OCI-LY3 (cell line): Measurements from ENCODE around the gene ZNF679.
"Not testable (repeated sequence)": the region's sequence is repeated elsewhere in the genome, so short reads cannot be mapped to it uniquely, and the experiment has no call there.

ENCODE experiments used
- H2AFZ ChIP-seq: fragments of 200-600, 300-600 bp; shearing (Covaris generic); 2 replicates; pipeline ENCODE4 v1.6.0; 2014; ENCODE audit warnings: antibody characterized with exemption, low read depth, low read length
- H3K27ac ChIP-seq: fragments of 200-600, 300-600 bp; sonication (generic); 2 replicates; pipeline ENCODE4 v1.5.1; 2014; ENCODE audit warnings: mild to moderate bottlenecking, low read length, moderate library complexity, mixed read lengths
- H3K27me3 ChIP-seq: fragments of 200-600, 300-600 bp; sonication (generic); 2 replicates; pipeline ENCODE4 v1.6.1; 2014; ENCODE audit warnings: low read depth, low read length, mixed read lengths
- H3K36me3 ChIP-seq: fragments of 200-600, 300-600 bp; sonication (generic); replicated peaks from 2 replicates; pipeline ENCODE3; 2014; ENCODE audit warnings: low read depth, low read length, mixed read lengths
- H3K4me1 ChIP-seq: fragments of 300-600, 200-600 bp; sonication (generic); 2 replicates; pipeline ENCODE4 v1.6.1; 2014; ENCODE audit warnings: low read length, mixed read lengths
- H3K4me2 ChIP-seq: fragments of 200-600, 300-600 bp; sonication (generic); 2 replicates; pipeline ENCODE4 v1.6.1; 2014; ENCODE audit warnings: low read length, mixed read lengths
- H3K4me3 ChIP-seq: fragments of 300-600, 200-600 bp; sonication (generic); 2 replicates; pipeline ENCODE4 v1.5.1; 2014; ENCODE audit warnings: antibody characterized with exemption, mild to moderate bottlenecking, low read length, moderate library complexity
- H3K79me2 ChIP-seq: fragments of 300-600, 200-600 bp; shearing (Covaris generic); 2 replicates; pipeline ENCODE4 v1.6.1; 2014; ENCODE audit warnings: mild to moderate bottlenecking, low read length, mixed read lengths
- H3K9ac ChIP-seq: fragments of 300-600, 200-600 bp; shearing (Covaris generic); 2 replicates; pipeline ENCODE4 v1.6.0; 2014; ENCODE audit warnings: mild to moderate bottlenecking, low read length, moderate library complexity
- H3K9me3 ChIP-seq: fragments of 200-600, 300-600 bp; shearing (Covaris generic); 2 replicates; pipeline ENCODE4 v1.6.1; 2014; ENCODE audit warnings: low read length, mixed read lengths; ENCODE audit not compliant: insufficient read depth
- H4K20me1 ChIP-seq: fragments of 200-600, 300-600 bp; sonication (generic); 2 replicates; pipeline ENCODE4 v1.6.1; 2016; ENCODE audit warnings: low read length, mixed read lengths; ENCODE audit not compliant: insufficient read depth
- EZH2phosphoT487 ChIP-seq: fragments of 200-600 bp; shearing (Covaris generic); IDR thresholded peaks from 2 replicates; pipeline ENCODE4 v1.6.1; 2018; ENCODE audit warnings: antibody characterized with exemption, mixed run types, low read depth
- TF ChIP-seq, protein P1 (sequence below): fragments of 200-600, 300-600 bp; sonication (generic); IDR thresholded peaks from 2 replicates; pipeline ENCODE4 v1.5.1; 2014; ENCODE audit warnings: antibody characterized with exemption, low read length, low read depth

The ZNF679 gene

DNA sequence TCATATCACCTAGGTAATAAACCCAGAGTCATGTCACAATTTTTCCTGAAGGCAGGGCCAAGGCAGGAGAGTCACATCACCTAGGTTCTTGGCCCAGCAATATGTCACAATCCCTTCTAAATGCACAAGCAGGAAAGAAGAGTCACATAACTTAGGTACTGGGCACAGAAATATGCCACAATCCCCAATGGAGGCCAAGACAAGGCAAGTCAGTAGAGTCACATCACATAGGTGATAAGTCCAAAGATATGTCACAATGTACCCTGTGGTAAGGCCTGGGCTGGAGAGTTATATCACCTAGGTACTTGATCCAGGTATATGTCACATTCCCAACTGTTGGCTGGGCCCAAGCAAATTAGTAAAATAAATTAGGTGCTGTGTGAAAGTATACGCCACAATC is at the start of gene ZNF679:
ZNF679 (plus strand) TSS at position 301 of the 400 bp plus-strand sequence. CDS start 20,644 bp downstream, outside the sequence.
- not testable (repeated sequence) for H3K9ac ChIP-seq, H3K27ac ChIP-seq, H3K36me3 ChIP-seq

DNA sequence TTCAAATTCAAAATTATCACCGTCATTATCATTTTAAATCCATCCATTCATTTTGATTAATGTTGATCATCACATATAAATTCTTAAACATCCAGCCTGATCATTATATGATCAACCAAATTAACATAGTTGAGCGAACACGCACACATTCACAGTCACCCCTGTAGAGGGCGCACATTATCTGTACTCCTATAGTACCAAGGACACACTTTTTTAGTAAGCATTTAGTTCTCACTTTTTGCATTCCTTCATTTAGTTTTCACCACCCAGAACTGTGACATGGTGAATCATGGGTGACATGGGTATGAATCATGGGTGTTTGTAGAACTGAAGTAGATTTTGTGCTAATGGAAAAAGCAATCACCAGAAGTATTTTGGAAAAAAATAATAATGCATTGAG is 47.3 kb upstream of the ZNF679 start:
- Histone ChIP-seq H2AFZ (no peak overlapping the region), H3K27me3 (no peaks in the 10 kb centered on the region), H3K9me3 (no peaks in the 10 kb centered on the region), H4K20me1 (no peaks in the 10 kb centered on the region), H3K4me3 (no peak overlapping the region), H3K27ac (no peak overlapping the region), H3K36me3 (no peaks in the 10 kb centered on the region), H3K9ac (no peak overlapping the region), H3K79me2 (no peaks in the 10 kb centered on the region), H3K4me1 (no peaks in the 10 kb centered on the region), H3K4me2 (no peak overlapping the region)
- TF ChIP-seq, protein P1, sequence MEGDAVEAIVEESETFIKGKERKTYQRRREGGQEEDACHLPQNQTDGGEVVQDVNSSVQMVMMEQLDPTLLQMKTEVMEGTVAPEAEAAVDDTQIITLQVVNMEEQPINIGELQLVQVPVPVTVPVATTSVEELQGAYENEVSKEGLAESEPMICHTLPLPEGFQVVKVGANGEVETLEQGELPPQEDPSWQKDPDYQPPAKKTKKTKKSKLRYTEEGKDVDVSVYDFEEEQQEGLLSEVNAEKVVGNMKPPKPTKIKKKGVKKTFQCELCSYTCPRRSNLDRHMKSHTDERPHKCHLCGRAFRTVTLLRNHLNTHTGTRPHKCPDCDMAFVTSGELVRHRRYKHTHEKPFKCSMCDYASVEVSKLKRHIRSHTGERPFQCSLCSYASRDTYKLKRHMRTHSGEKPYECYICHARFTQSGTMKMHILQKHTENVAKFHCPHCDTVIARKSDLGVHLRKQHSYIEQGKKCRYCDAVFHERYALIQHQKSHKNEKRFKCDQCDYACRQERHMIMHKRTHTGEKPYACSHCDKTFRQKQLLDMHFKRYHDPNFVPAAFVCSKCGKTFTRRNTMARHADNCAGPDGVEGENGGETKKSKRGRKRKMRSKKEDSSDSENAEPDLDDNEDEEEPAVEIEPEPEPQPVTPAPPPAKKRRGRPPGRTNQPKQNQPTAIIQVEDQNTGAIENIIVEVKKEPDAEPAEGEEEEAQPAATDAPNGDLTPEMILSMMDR = peak; percentile 50
- no peak for TF ChIP-seq EZH2phosphoT487

More for the DNA sequence above, at the start of gene ZNF679:
- H3K27me3 ChIP-seq, H4K20me1 ChIP-seq, H3K9me3 ChIP-seq, H3K4me2 ChIP-seq, H3K4me1 ChIP-seq, H3K79me2 ChIP-seq, H3K4me3 ChIP-seq, H2AFZ ChIP-seq: not testable (repeated sequence)

DNA sequence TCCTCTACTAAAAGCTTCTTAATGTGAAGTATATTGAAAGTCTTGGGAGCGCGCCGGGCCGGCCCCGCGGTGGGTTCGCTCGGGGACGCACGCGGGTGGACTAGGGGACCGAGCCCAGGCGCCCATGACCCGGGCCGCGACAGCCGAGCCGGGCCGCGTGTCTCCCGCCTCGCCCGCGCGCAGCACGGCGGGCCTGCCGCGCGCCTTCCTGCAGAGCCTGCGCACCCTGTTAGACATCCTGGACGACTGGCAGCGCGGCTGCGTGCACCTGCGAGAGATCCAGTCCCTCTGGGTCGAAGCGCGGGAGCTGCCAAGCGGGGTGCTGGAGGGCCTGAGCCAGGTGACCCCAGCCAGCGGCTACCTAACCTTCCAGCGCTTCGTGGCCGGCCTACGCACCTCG is 46.7 kb upstream of the ZNF679 start:
- H3K27ac ChIP-seq = no peak overlapping the region
- H3K79me2 ChIP-seq = no peaks in the 10 kb centered on the region
- H3K9me3 ChIP-seq = no peaks in the 10 kb centered on the region
- H3K27me3 ChIP-seq = no peaks in the 10 kb centered on the region
- no peak for TF ChIP-seq EZH2phosphoT487
- TF ChIP-seq, protein P1 = no peak
- no peak overlapping the region for H2AFZ ChIP-seq
- H3K4me1 ChIP-seq = no peaks in the 10 kb centered on the region
- H3K4me2 ChIP-seq = no peak overlapping the region
- no peak overlapping the region for H3K9ac ChIP-seq
- no peaks in the 10 kb centered on the region for H3K36me3 ChIP-seq
- H3K4me3 ChIP-seq = no peak overlapping the region
- H4K20me1 ChIP-seq = no peaks in the 10 kb centered on the region

DNA sequence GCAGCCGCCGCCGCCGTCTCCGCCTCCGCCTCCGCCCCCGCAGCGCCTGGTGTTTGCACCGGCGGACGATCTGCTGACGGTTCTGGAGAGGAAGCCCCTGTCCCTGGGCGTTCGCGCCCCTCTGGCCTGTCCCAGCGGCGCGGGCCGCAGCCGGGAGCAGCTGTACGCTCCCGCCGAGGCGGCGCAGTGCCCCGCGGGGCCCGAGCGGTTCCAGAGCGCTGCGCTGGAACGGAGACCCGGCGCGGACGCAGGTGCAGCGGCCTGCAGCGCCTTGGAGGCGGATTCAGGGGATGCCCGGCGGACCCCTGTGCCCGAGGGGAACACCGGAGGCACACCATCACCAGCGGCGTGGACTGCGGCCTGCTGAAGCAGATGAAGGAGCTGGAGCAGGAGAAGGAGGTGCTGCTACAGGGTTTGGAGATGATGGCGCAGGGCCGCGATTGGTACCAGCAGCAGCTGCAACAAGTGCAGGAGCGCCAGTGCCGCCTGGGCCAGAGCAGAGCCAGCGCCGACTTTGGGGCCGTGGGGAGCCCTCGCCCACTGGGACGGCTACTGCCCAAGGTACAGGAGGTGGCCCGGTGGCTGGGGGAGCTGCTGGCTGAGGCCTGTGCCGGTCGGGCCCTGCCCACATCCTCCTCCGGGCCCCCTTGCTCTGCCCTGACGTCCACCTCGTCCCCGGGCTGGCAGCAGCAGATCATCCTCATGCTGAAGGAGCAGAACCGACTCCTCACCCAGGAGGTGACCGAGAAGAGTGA is 46.1 kb upstream of the ZNF679 start:
- no peak overlapping the region for H3K27ac ChIP-seq
- no peaks in the 10 kb centered on the region for H3K9me3 ChIP-seq
- no peaks in the 10 kb centered on the region for H4K20me1 ChIP-seq
- no peaks in the 10 kb centered on the region for H3K27me3 ChIP-seq
- H3K79me2 ChIP-seq = no peaks in the 10 kb centered on the region
- H3K36me3 ChIP-seq = no peaks in the 10 kb centered on the region
- TF ChIP-seq EZH2phosphoT487 = no peak
- H3K4me1 ChIP-seq = no peaks in the 10 kb centered on the region
- no peak overlapping the region for H3K9ac ChIP-seq
- H3K4me3 ChIP-seq = no peak overlapping the region
- H3K4me2 ChIP-seq = no peak overlapping the region
- no peak overlapping the region for H2AFZ ChIP-seq

DNA sequence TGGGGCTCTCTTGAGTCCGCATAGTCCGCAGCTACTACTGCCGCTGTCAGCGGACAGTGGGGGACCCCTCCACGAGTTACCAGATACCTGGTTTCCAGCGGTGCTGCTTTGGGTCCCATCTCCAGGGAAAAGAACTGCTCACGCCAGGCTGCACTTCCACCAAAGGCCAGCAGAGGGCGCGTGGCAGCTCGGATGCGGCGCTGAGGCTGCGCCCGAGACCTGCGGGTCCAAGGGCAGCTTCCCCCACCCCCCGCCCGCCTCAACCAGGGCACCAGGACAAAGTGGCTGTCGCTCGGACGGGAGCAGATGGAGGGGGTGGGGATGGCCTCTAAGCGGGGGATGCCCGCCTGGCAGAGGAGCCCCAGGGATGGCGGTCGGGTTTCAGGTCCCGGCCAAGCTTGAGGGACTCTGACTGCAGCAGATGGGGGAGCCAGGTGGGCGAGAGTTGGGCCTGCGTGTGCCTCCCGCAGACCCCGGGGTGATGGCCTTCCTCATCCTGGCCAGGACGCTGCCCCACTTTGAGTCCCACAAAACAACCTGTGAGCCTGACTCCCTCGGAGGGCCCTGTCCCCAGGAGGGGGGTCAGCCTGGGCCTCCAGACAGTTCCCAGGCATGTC is 45.0 kb upstream of the ZNF679 start:
- Histone ChIP-seq H3K36me3 (no peaks in the 10 kb centered on the region), H3K27ac (no peak overlapping the region), H3K4me1 (no peaks in the 10 kb centered on the region), H3K27me3 (no peaks in the 10 kb centered on the region), H3K79me2 (no peaks in the 10 kb centered on the region), H3K4me2 (no peak overlapping the region), H3K9ac (no peak overlapping the region), H4K20me1 (no peaks in the 10 kb centered on the region), H3K9me3 (no peaks in the 10 kb centered on the region), H3K4me3 (no peak overlapping the region), H2AFZ (no peak overlapping the region)
- TF ChIP-seq, protein P1 = peak; percentile 40
- TF ChIP-seq EZH2phosphoT487 = no peak
